Pancreas (tissue), 10 donors: Measurements from ENCODE around the gene IGFBP3. TPM values are rescaled to one million over a fixed set of nuclear protein-coding genes. Genes with fewer than 3 reads are reported as not detected.

Experiments
- ATAC-seq, 4 donors: fragments of 200-7000 bp; cut with Tn5 transposase; one replicate each; pipeline versions ENCODE4 v1.8.0 to v1.9.1; 2020; ENCODE audit warnings: mild to moderate bottlenecking in 4 of 4, moderate library complexity in 4 of 4
- DNase-seq, 6 donors: peaks; one replicate each; pipeline ENCODE4 v3.0.0-alpha.2; 2020
- FAIRE-seq: peaks from 2 replicates; lab custom pipeline; 2012; peaks lifted over from hg19 to GRCh38; lab: Jason Lieb, UNC
- H3K27ac ChIP-seq, 4 donors: fragments of 200-600 bp; sonication (generic); 1 replicate in 3 of 4; 2 replicates in 1 of 4; pipeline versions ENCODE4 v1.5.0 to v1.8.0; 2020
- H3K27me3 ChIP-seq, 4 donors: fragments of 200-600 bp; one replicate each; pipeline ENCODE4 v1.8.0; 2021
- H3K36me3 ChIP-seq, 3 donors: fragments of 200-600 bp; sonication (generic) in 1 of 3; one replicate each; pipeline versions ENCODE4 v1.5.0 to v1.8.0; 2020 to 2021
- H3K4me1 ChIP-seq, 3 donors: fragments of 200-600 bp; one replicate each; pipeline ENCODE4 v1.8.0; 2021
- H3K4me3 ChIP-seq, 4 donors: fragments of 200-600 bp; sonication (generic) in 2 of 4; one replicate each; pipeline versions ENCODE4 v1.5.0 to v1.8.0; 2020 to 2021
- H3K9me3 ChIP-seq, 4 donors: fragments of 200-600 bp; one replicate each; pipeline ENCODE4 v1.8.0; 2021
- WGBS, 2 donors: extraction: QIAGEN DNeasy Blood & Tissue Kit; methylation state at CpG; one replicate each; pipeline ENCODE4 v1.1.7; 2013; 5-methylcytosine and 5-hydroxymethylcytosine counted together
- intact Hi-C, 3 donors: fragments of 100-400 bp; cut with DNase I; formaldehyde crosslinking; loops; one replicate each; pipeline versions ENCODE4 v1.11.1 to v1.14.2; 2022
- polyA plus RNA-seq, 2 donors: library from polyadenylated mRNA; stranded (reverse); fragments of 200-250 nt; gene quantifications; one replicate each; pipeline ENCODE4 v1.2.3, GENCODE V29; 2013
- total RNA-seq, 6 donors: library from RNA; stranded (reverse); fragmentation: NEBNext Ultra II Directional in 4 of 6; extraction: Animal tissue kit (Norgen Biotek cat#: 25700) in 4 of 6; gene quantifications; one replicate each; pipeline versions ENCODE4 v1.2.1 to v1.2.4, GENCODE V29; 2021 to 2023
- TF ChIP-seq, protein P1 (sequence below), 4 donors: fragments of 200-600 bp; sonication (generic) in 3 of 4; IDR thresholded peaks; one replicate each; pipeline versions ENCODE4 v1.5.0 to v1.8.0; 2021; ENCODE audit warnings: antibody characterized with exemption in 4 of 4
- donor health status: healthy with polysubstance abuse.
- donor health status: DM: no; HTN: no; CAD: no; lungs with moderate emphysema.
- donor health status: DM: no; HTN: no; CAD: no.
- donor health status: control.
- donor health status: control.
- donor health status: Bipolar disorder and iron deficiency.
- donor health status: DM: yes; HTN: yes; CAD: no.
- donor health status: DM: no; HTN: no; CAD: no.
- donor health status: DM: no; HTN: no; CAD: no.
- donor health status: DM: yes; HTN: yes; CAD: no.

The IGFBP3 gene
- total and polyA plus RNA-seq, 8 donors: 4.6 to 27.3 (median 13.1) TPM

GRCh38 chr7:45917064-45917463, 4.0 kb downstream of the IGFBP3 start:
- FAIRE-seq: no peak
- H3K36me3 ChIP-seq: no peaks in the 10 kb centered on the region
- intact Hi-C loops: loop anchor here in 2 of 3 donors (5.0 to 10.0 kb wide), 6 partner anchors 435 to 1338 kb away; no protein-coding TSS in a partner anchor
- 57 to 62% methylated on average over 14 of the region's 14 CpGs for WGBS, 2 donors
- TF ChIP-seq, protein P1, sequence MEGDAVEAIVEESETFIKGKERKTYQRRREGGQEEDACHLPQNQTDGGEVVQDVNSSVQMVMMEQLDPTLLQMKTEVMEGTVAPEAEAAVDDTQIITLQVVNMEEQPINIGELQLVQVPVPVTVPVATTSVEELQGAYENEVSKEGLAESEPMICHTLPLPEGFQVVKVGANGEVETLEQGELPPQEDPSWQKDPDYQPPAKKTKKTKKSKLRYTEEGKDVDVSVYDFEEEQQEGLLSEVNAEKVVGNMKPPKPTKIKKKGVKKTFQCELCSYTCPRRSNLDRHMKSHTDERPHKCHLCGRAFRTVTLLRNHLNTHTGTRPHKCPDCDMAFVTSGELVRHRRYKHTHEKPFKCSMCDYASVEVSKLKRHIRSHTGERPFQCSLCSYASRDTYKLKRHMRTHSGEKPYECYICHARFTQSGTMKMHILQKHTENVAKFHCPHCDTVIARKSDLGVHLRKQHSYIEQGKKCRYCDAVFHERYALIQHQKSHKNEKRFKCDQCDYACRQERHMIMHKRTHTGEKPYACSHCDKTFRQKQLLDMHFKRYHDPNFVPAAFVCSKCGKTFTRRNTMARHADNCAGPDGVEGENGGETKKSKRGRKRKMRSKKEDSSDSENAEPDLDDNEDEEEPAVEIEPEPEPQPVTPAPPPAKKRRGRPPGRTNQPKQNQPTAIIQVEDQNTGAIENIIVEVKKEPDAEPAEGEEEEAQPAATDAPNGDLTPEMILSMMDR (IDR thresholded peaks at IDR 0.05): no peak
- H3K27ac ChIP-seq: no peak overlapping the region
- no peak for ATAC-seq
- H3K4me3 ChIP-seq: no peak overlapping the region
- H3K27me3 ChIP-seq: peaks cover 0 to 14% (median 2%) of the 10 kb centered on the region in 4 donors
- DNase-seq: no peak
- H3K9me3 ChIP-seq: no peaks in the 10 kb centered on the region
- H3K4me1 ChIP-seq: peaks cover 0 to 14% (median 6%) of the 10 kb centered on the region in 3 donors

GRCh38 chr7:45915606-45916005, 5.5 kb downstream of the IGFBP3 start:
- TF ChIP-seq, protein P1 (IDR thresholded peaks at IDR 0.05): no peak
- ATAC-seq: no peak
- no peak for DNase-seq
- Histone ChIP-seq H3K4me1 (peaks cover 0 to 5% (median 4%) of the 10 kb centered on the region in 3 donors), H3K9me3 (no peaks in the 10 kb centered on the region), H3K4me3 (no peak overlapping the region), H3K27ac (no peak overlapping the region), H3K27me3 (peaks cover 0 to 14% (median 2%) of the 10 kb centered on the region in 4 donors), H3K36me3 (no peaks in the 10 kb centered on the region)
- intact Hi-C loops: loop anchor here in 2 of 3 donors (5.0 to 10.0 kb wide), 6 partner anchors 437 to 1339 kb away; no protein-coding TSS in a partner anchor
- WGBS, 2 donors: 69 to 80% methylated on average over 3 of the region's 3 CpGs
- no peak for FAIRE-seq

DNA sequence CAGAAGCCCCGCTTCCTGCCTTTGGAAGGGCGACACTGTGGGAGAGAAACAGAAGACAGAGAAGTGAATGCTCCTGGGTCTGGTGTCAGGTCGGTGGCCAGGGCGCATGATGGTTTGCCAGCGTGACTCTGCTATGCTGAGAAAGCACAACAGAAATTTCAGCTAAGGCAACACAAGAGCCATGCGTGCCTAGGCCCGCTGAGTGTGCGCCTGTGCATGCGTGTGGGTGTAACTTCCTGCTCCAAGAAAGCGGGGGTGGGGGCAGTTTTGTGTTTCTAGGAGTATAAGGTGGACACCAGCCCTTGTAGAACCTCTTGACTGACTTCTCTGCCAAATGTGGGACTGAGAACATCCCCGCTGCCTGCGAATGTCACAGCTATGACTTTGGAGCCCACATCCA, 6.2 kb downstream of the IGFBP3 start:
- Histone ChIP-seq H3K36me3 (no peaks in the 10 kb centered on the region), H3K4me3 (no peak overlapping the region), H3K27me3 (peaks cover 0 to 14% (median 2%) of the 10 kb centered on the region in 4 donors), H3K27ac (no peak overlapping the region), H3K9me3 (no peaks in the 10 kb centered on the region), H3K4me1 (no peaks in the 10 kb centered on the region)
- ATAC-seq (no peak), DNase-seq (no peak), FAIRE-seq (no peak)
- WGBS, 2 donors: 87 to 95% methylated on average over 12 of the region's 12 CpGs
- intact Hi-C loops: loop anchor here in 2 of 3 donors (5.0 to 10.0 kb wide), 6 partner anchors 437 to 1340 kb away; no protein-coding TSS in a partner anchor
- TF ChIP-seq, protein P1 (IDR thresholded peaks at IDR 0.05): no peak

DNA sequence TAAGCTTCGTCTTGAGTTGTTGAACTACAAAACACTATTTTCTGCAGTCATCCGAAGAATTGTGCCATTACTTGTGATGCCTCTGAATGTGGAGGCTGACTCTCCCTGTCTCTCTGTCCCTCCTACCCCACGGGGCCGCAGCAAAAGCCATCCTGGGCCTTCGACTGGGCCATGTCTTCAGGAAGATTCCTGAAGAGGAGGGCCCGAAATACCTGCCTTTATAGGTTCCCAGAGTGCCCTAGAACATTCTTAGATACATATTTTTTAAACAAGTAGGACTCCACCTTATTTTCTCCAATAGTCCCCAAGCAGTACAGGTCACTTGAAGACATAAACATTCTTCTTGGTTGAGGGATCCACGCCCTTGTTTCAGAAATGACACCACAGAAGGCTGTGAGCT, 8.1 kb downstream of the IGFBP3 start:
- TF ChIP-seq, protein P1 (IDR thresholded peaks at IDR 0.05): no peak
- no peak overlapping the region for H3K4me3 ChIP-seq
- ATAC-seq (no peak), FAIRE-seq (no peak), DNase-seq (no peak)
- 75 to 79% methylated on average over 7 of the region's 7 CpGs for WGBS, 2 donors
- intact Hi-C loops: loop anchor here in 2 of 3 donors (10.0 kb wide), 5 partner anchors 442 to 1342 kb away; no protein-coding TSS in a partner anchor
- no peaks in the 10 kb centered on the region for H3K36me3 ChIP-seq
- H3K9me3 ChIP-seq: no peaks in the 10 kb centered on the region
- H3K27me3 ChIP-seq: no peaks in the 10 kb centered on the region
- H3K4me1 ChIP-seq: no peaks in the 10 kb centered on the region
- no peak overlapping the region for H3K27ac ChIP-seq

- TF ChIP-seq, protein P1 (IDR thresholded peaks at IDR 0.05): no peak
- no peak for DNase-seq
- H3K27me3 ChIP-seq: no peaks in the 10 kb centered on the region
- no peaks in the 10 kb centered on the region for H3K4me1 ChIP-seq
- no peak overlapping the region for H3K4me3 ChIP-seq
- H3K36me3 ChIP-seq: no peaks in the 10 kb centered on the region
- no peaks in the 10 kb centered on the region for H3K9me3 ChIP-seq
- FAIRE-seq: no peak
- H3K27ac ChIP-seq: no peak overlapping the region
- ATAC-seq: no peak
- intact Hi-C loops: loop anchor here in 2 of 3 donors (10.0 kb wide), 5 partner anchors 443 to 1343 kb away; no protein-coding TSS in a partner anchor
- WGBS, 2 donors: 85 to 87% methylated on average over 9 of the region's 9 CpGs
Measured at GRCh38 chr7:45911311-45911710, 9.8 kb downstream of the IGFBP3 start.
